OCI-LY3 (cell line): Measurements from ENCODE around the gene PAPSS2.

Source experiments
- H2AFZ ChIP-seq: fragments of 200-600, 300-600 bp; shearing (Covaris generic); 2 replicates; pipeline ENCODE4 v1.6.0; 2014; ENCODE audit warnings: antibody characterized with exemption, low read depth, low read length
- H3K27ac ChIP-seq: fragments of 200-600, 300-600 bp; sonication (generic); 2 replicates; pipeline ENCODE4 v1.5.1; 2014; ENCODE audit warnings: mild to moderate bottlenecking, low read length, moderate library complexity, mixed read lengths
- H3K27me3 ChIP-seq: fragments of 200-600, 300-600 bp; sonication (generic); 2 replicates; pipeline ENCODE4 v1.6.1; 2014; ENCODE audit warnings: low read depth, low read length, mixed read lengths
- H3K36me3 ChIP-seq: fragments of 200-600, 300-600 bp; sonication (generic); replicated peaks from 2 replicates; pipeline ENCODE3; 2014; ENCODE audit warnings: low read depth, low read length, mixed read lengths
- H3K4me1 ChIP-seq: fragments of 300-600, 200-600 bp; sonication (generic); 2 replicates; pipeline ENCODE4 v1.6.1; 2014; ENCODE audit warnings: low read length, mixed read lengths
- H3K4me2 ChIP-seq: fragments of 200-600, 300-600 bp; sonication (generic); 2 replicates; pipeline ENCODE4 v1.6.1; 2014; ENCODE audit warnings: low read length, mixed read lengths
- H3K4me3 ChIP-seq: fragments of 300-600, 200-600 bp; sonication (generic); 2 replicates; pipeline ENCODE4 v1.5.1; 2014; ENCODE audit warnings: antibody characterized with exemption, mild to moderate bottlenecking, low read length, moderate library complexity
- H3K79me2 ChIP-seq: fragments of 300-600, 200-600 bp; shearing (Covaris generic); 2 replicates; pipeline ENCODE4 v1.6.1; 2014; ENCODE audit warnings: mild to moderate bottlenecking, low read length, mixed read lengths
- H3K9ac ChIP-seq: fragments of 300-600, 200-600 bp; shearing (Covaris generic); 2 replicates; pipeline ENCODE4 v1.6.0; 2014; ENCODE audit warnings: mild to moderate bottlenecking, low read length, moderate library complexity
- H3K9me3 ChIP-seq: fragments of 200-600, 300-600 bp; shearing (Covaris generic); 2 replicates; pipeline ENCODE4 v1.6.1; 2014; ENCODE audit warnings: low read length, mixed read lengths; ENCODE audit not compliant: insufficient read depth
- H4K20me1 ChIP-seq: fragments of 200-600, 300-600 bp; sonication (generic); 2 replicates; pipeline ENCODE4 v1.6.1; 2016; ENCODE audit warnings: low read length, mixed read lengths; ENCODE audit not compliant: insufficient read depth
- CTCF ChIP-seq: fragments of 200-600, 300-600 bp; sonication (generic); IDR thresholded peaks from 2 replicates; pipeline ENCODE4 v1.5.1; 2014; ENCODE audit warnings: antibody characterized with exemption, low read length, low read depth
- EZH2phosphoT487 ChIP-seq: fragments of 200-600 bp; shearing (Covaris generic); IDR thresholded peaks from 2 replicates; pipeline ENCODE4 v1.6.1; 2018; ENCODE audit warnings: antibody characterized with exemption, mixed run types, low read depth

PAPSS2 gene

GRCh38 chr10:87700031-87700796, 40.5 kb downstream of the PAPSS2 start:
- TF ChIP-seq CTCF (no peak), EZH2phosphoT487 (no peak)
- H3K79me2 ChIP-seq, result no peaks in the 10 kb centered on the region
- no peak overlapping the region for H3K27ac ChIP-seq

DNA sequence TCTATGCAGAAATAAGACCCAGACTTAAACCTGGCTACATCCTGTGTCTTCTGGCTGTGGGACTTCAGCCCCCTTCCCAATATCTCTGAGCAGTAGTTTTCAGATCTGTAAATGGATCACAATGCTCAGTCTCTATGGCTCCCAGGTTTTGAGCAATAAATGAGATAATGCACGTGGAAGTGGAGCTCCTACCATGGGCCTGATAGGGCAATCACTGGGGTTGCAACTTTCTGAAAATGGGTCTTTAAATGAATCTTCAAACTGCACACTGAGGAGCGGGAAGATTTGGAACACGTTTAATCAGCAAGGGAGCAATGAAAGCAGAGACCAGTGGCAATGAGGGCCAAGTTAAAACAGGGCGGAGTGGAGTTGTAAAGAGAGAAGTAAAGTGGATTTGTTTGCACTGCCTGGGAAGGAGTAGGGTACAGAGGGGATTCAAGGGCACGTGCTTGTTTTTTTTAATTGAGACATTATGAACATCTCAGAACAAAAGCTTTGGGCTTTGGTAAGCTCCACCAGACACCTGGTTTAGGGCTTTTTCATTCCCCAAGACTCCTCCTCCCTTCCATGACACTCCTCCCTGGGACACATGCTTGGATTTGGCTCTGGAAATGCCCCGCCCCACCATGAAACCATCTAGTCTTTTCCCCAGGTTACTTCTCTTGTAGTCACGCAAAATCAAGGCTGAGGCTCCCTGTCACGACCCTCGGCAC, 42.7 kb downstream of the PAPSS2 start:
- no peak overlapping the region for H3K4me2 ChIP-seq
- H3K36me3 ChIP-seq, result no peaks in the 10 kb centered on the region
- H3K9ac ChIP-seq, result no peak overlapping the region
- no peak overlapping the region for H3K4me3 ChIP-seq
- H3K79me2 ChIP-seq, result no peaks in the 10 kb centered on the region
- 0 out of 2 replicates have a peak, but pooled peaks cover 4% of the 10 kb centered on the region for H3K27me3 ChIP-seq
- no peak overlapping the region for H2AFZ ChIP-seq
- H4K20me1 ChIP-seq, result no peaks in the 10 kb centered on the region
- H3K4me1 ChIP-seq, result no peaks in the 10 kb centered on the region
- no peaks in the 10 kb centered on the region for H3K9me3 ChIP-seq
- no peak overlapping the region for H3K27ac ChIP-seq
- TF ChIP-seq EZH2phosphoT487 (no peak), CTCF (no peak)

More at GRCh38 chr10:87700031-87700796, 40.5 kb downstream of the PAPSS2 start:
- no peaks in the 10 kb centered on the region for H3K9me3 ChIP-seq
- 0 out of 2 replicates have a peak, but pooled peaks cover 4% of the 10 kb centered on the region for H3K27me3 ChIP-seq
- no peak overlapping the region for H3K4me2 ChIP-seq
- no peak overlapping the region for H2AFZ ChIP-seq
- H3K4me3 ChIP-seq, result no peak overlapping the region
- H3K9ac ChIP-seq, result no peak overlapping the region
- H4K20me1 ChIP-seq, result no peaks in the 10 kb centered on the region
- H3K36me3 ChIP-seq, result no peaks in the 10 kb centered on the region
- H3K4me1 ChIP-seq, result no peaks in the 10 kb centered on the region

DNA sequence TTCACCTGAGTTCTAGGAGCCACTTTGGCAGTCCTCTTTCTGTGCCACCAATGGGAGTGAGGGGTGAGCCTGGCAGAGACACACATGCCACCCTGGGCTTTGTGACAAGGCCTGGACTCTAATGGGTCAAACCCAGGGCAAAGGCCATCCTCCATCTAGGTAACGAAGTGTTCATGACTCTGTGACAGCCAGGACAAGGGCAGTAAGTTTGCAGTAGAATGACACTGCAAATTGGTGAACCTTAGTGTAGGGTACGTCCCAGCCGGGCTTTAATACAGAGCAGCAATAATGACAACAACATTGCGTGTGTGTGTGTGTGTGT, 43.3 kb downstream of the PAPSS2 start:
- Histone ChIP-seq H3K9me3 (no peaks in the 10 kb centered on the region), H4K20me1 (no peaks in the 10 kb centered on the region), H3K4me1 (no peaks in the 10 kb centered on the region), H3K4me2 (no peak overlapping the region), H3K9ac (no peak overlapping the region), H3K27ac (no peak overlapping the region), H2AFZ (no peak overlapping the region), H3K36me3 (no peaks in the 10 kb centered on the region), H3K79me2 (no peaks in the 10 kb centered on the region), H3K4me3 (no peak overlapping the region), H3K27me3 (0 out of 2 replicates have a peak, but pooled peaks cover 4% of the 10 kb centered on the region)
- TF ChIP-seq CTCF, result no peak
- no peak for TF ChIP-seq EZH2phosphoT487

- Histone ChIP-seq H3K4me3 (no peak overlapping the region), H3K79me2 (no peaks in the 10 kb centered on the region), H3K9ac (no peak overlapping the region), H4K20me1 (no peaks in the 10 kb centered on the region), H3K4me1 (no peaks in the 10 kb centered on the region), H3K4me2 (no peak overlapping the region), H3K27me3 (no peaks in the 10 kb centered on the region), H3K9me3 (no peaks in the 10 kb centered on the region), H3K36me3 (no peaks in the 10 kb centered on the region), H3K27ac (no peak overlapping the region), H2AFZ (no peak overlapping the region)
- TF ChIP-seq EZH2phosphoT487 (no peak), CTCF (no peak)
Observed at GRCh38 chr10:87703771-87704170, 44.1 kb downstream of the PAPSS2 start.
